HCT116 (cell line): ENCODE results near the gene GALNT16. TPM values are rescaled to one million over a fixed set of nuclear protein-coding genes. Genes with fewer than 3 reads are reported as not detected.
A peak's percentile ranks its signal among the peaks of the same experiment; 100 is the strongest.

ENCODE experiments used
- ATAC-seq: fragments of 200-7000 bp; cut with Tn5 transposase; 2 replicates; pipeline ENCODE4 v1.9.1; 2020; ENCODE audit warnings: mild to moderate bottlenecking, moderate library complexity
- BruUV-seq: library from RNA; stranded (reverse); fragments of 400-500 nt; replicated peaks from 2 replicates; lab custom pipeline; 2021; lab: Mats Ljungman, UMichigan
- CTCF ChIA-PET: fragments of 300-600 bp; sonication (Branson Sonifier 250); formaldehyde crosslinking; loops from one replicate; lab custom pipeline; 2021; ENCODE audit warnings: antibody characterized with exemption; lab: Charles Lee
- POLR2A ChIA-PET: fragments of 300-600, 350-600 bp; sonication (Branson Sonifier 250); formaldehyde crosslinking; loops from one replicate; lab custom pipeline; 2021; ENCODE audit warnings: antibody characterized with exemption; lab: Charles Lee
- RAD21 ChIA-PET, 2 experiments: fragments of 300-600 bp; sonication (Branson Sonifier 250); formaldehyde crosslinking; loops; one replicate each; lab custom pipeline; 2023; ENCODE audit warnings: low total read pairs in 2 of 2; ENCODE audit not compliant: uncharacterized antibody in 2 of 2, unreplicated experiment in 2 of 2, low non-redundant PET in 1 of 2; lab: Charles Lee
- DNase-seq: peaks from one replicate; pipeline ENCODE4 v3.0.0-alpha.2; 2010; ENCODE audit warnings: low read depth, low spot score
- H2AFZ ChIP-seq: fragments of 200-600 bp; shearing (Covaris generic), sonication (generic); 2 replicates; pipeline ENCODE4 v1.6.1; 2017; ENCODE audit warnings: low read depth, mixed run types, mixed read lengths, antibody characterized with exemption, low read length; ENCODE audit not compliant: poor library complexity, severe bottlenecking
- H3K27ac ChIP-seq: 2 replicates; pipeline ENCODE4 v1.5.1; 2012; ENCODE audit warnings: low read depth, low read length
- H3K27me3 ChIP-seq: fragments of 200-600 bp; sonication (generic); 2 replicates; pipeline ENCODE4 v1.6.1; 2016; ENCODE audit warnings: mixed run types, low read length, mixed read lengths; ENCODE audit not compliant: insufficient read depth
- H3K36me3 ChIP-seq, 2 experiments: fragments of 200-500 bp in 1 of 2; fragments of 200-600 bp in 1 of 2; sonication (Bioruptor generic) in 1 of 2; sonication (generic) in 1 of 2; 2 replicates each; pipeline versions ENCODE4 v1.5.1 to v1.6.1; 2014 to 2016; ENCODE audit warnings: low read length in 2 of 2, inconsistent platforms in 1 of 2, mixed read lengths in 1 of 2, mixed run types in 1 of 2; ENCODE audit not compliant: insufficient read depth in 2 of 2, control insufficient read depth in 1 of 2
- H3K4me1 ChIP-seq, 2 experiments: fragments of 200-600 bp in 1 of 2; sonication (generic) in 1 of 2; 2 replicates each; pipeline versions ENCODE4 v1.5.1 to v1.6.1; 2012 to 2017; ENCODE audit warnings: low read length in 2 of 2, inconsistent platforms in 1 of 2, mild to moderate bottlenecking in 1 of 2, mixed read lengths in 1 of 2, mixed run types in 1 of 2, moderate library complexity in 1 of 2; ENCODE audit not compliant: insufficient read depth in 2 of 2, control insufficient read depth in 1 of 2
- H3K4me2 ChIP-seq: fragments of 200-600 bp; sonication (generic); 2 replicates; pipeline ENCODE4 v1.6.1; 2017; ENCODE audit warnings: mixed run types, low read length, mixed read lengths
- H3K4me3 ChIP-seq, 2 experiments: fragments of 200-600 bp in 1 of 2; sonication (generic) in 1 of 2; replicated peaks in 1 of 2; 2 replicates each; pipeline ENCODE4 v1.5.1; 2011 to 2016; ENCODE audit warnings: low read length in 2 of 2, control low read depth in 1 of 2, low read depth in 1 of 2, mild to moderate bottlenecking in 1 of 2, mixed read lengths in 1 of 2, mixed run types in 1 of 2
- H3K79me2 ChIP-seq: fragments of 200-600 bp; sonication (generic); 2 replicates; pipeline ENCODE4 v1.6.1; 2017; ENCODE audit warnings: mild to moderate bottlenecking, mixed run types, low read length, moderate library complexity, mixed read lengths; ENCODE audit not compliant: insufficient read depth
- H3K9ac ChIP-seq: fragments of 200-600 bp; sonication (generic); 2 replicates; pipeline ENCODE4 v1.6.1; 2016; ENCODE audit warnings: low read length, mixed read lengths
- H3K9me2 ChIP-seq: fragments of 200-600 bp; sonication (generic), shearing (Covaris generic); 2 replicates; pipeline ENCODE4 v1.6.1; 2017; ENCODE audit warnings: mixed run types, mild to moderate bottlenecking, moderate library complexity; ENCODE audit not compliant: insufficient read depth
- H3K9me3 ChIP-seq, 2 experiments: fragments of 200-500 bp in 1 of 2; fragments of 200-600 bp in 1 of 2; sonication (Bioruptor generic) in 1 of 2; sonication (generic) in 1 of 2; 2 replicates each; pipeline ENCODE4 v1.6.1; 2014 to 2017; ENCODE audit warnings: low read length in 2 of 2, mixed read lengths in 2 of 2, inconsistent platforms in 1 of 2, low read depth in 1 of 2, mild to moderate bottlenecking in 1 of 2, mixed run types in 1 of 2, moderate library complexity in 1 of 2; ENCODE audit not compliant: control insufficient read depth in 1 of 2, insufficient read depth in 1 of 2
- H4K20me1 ChIP-seq: fragments of 200-600 bp; sonication (generic), shearing (Covaris generic); 2 replicates; pipeline ENCODE4 v1.6.1; 2017; ENCODE audit warnings: mixed run types, mild to moderate bottlenecking, moderate library complexity; ENCODE audit not compliant: insufficient read depth
- CBX3 ChIP-seq: IDR thresholded peaks from 2 replicates; pipeline ENCODE4 v1.6.1; 2012; ENCODE audit warnings: low read depth
- EZH2 ChIP-seq: fragments of 200-600 bp; sonication (generic); IDR thresholded peaks from 2 replicates; pipeline ENCODE4 v1.6.1; 2017; ENCODE audit warnings: antibody characterized with exemption, mixed run types
- EZH2phosphoT487 ChIP-seq: fragments of 200-600 bp; IDR thresholded peaks from 2 replicates; pipeline ENCODE4 v1.6.1; 2018; ENCODE audit warnings: antibody characterized with exemption, borderline replicate concordance
- MAX ChIP-seq: IDR thresholded peaks from 2 replicates; pipeline ENCODE4 v1.6.1; 2012
- POLR2A ChIP-seq: IDR thresholded peaks from 2 replicates; pipeline ENCODE4 v1.7.0; 2011; ENCODE audit warnings: borderline replicate concordance; ENCODE audit not compliant: insufficient read depth, insufficient read length; ENCODE audit errors: extremely low read depth
- REST ChIP-seq: IDR thresholded peaks from 2 replicates; pipeline ENCODE4 v1.6.1; 2012; ENCODE audit warnings: low read depth
- SIN3A ChIP-seq: IDR thresholded peaks from 2 replicates; pipeline ENCODE4 v1.6.1; 2012; ENCODE audit warnings: low read depth
- SRF ChIP-seq: IDR thresholded peaks from 2 replicates; pipeline ENCODE4 v1.6.1; 2012; ENCODE audit warnings: low read depth
- TCF7L2 ChIP-seq: IDR thresholded peaks from 2 replicates; pipeline ENCODE4 v1.7.0; 2011; ENCODE audit warnings: borderline replicate concordance, inconsistent platforms; ENCODE audit not compliant: insufficient read depth, insufficient read length; ENCODE audit errors: extremely low read depth
- ZBTB33 ChIP-seq: IDR thresholded peaks from 2 replicates; pipeline ENCODE4 v1.6.1; 2011; ENCODE audit warnings: mild to moderate bottlenecking, low read length, moderate library complexity; ENCODE audit not compliant: insufficient replicate concordance; ENCODE audit errors: extremely low read depth
- ZNF274 ChIP-seq: fragments of 200-500 bp; sonication (Bioruptor generic); IDR thresholded peaks from 2 replicates; pipeline ENCODE4 v1.6.1; 2014; ENCODE audit warnings: mild to moderate bottlenecking, low read depth, low read length, inconsistent platforms
- intact Hi-C: fragments of 100-400 bp; cut with micrococcal nuclease; formaldehyde crosslinking; loops from 2 replicates; pipeline ENCODE4 v1.10.0; 2022
- total RNA-seq: library from RNA; stranded (reverse); gene quantifications from one replicate; pipeline ENCODE4 v1.2.1, GENCODE V29; 2021; ENCODE audit not compliant: unreplicated experiment

The GALNT16 gene
- total RNA-seq, 1 experiment from 2014 or later: 0.32 TPM

GRCh38 chr14:69395929-69396328 lies 136.0 kb downstream of the GALNT16 start:
- H4K20me1 ChIP-seq: peaks cover 15% of the 10 kb centered on the region; the same call in 1 of the 2 replicates

GRCh38 chr14:69398053-69398817 lies 138.3 kb downstream of the GALNT16 start, which contains the start of the genes ERH and SLC39A9:
ERH (minus strand) TSS chr14:69398299; CDS start chr14:69398233, 66 bp downstream.
SLC39A9 (plus strand) TSS chr14:69398692; CDS start chr14:69399370, 678 bp downstream.
- Histone ChIP-seq H3K4me1 (peaks cover 15 to 19% of the 10 kb centered on the region in 2 experiments; a peak in 3 of 4 replicates), H3K27ac (peak within 1 kb of the TSS; percentile 91), H3K9me3 (no peaks in the 10 kb centered on the region), H3K9ac (peak within 1 kb of the TSS; percentile 98), H4K20me1 (peaks cover 7% of the 10 kb centered on the region; the same call in 1 of the 2 replicates), H3K36me3 (peaks cover 27 to 35% of the 10 kb centered on the region in 2 experiments), H3K79me2 (peaks cover 97% of the 10 kb centered on the region), H3K4me2 (peak within 1 kb of the TSS; percentile 92), H3K4me3 (peak within 1 kb of the TSS; percentile 94 to 95), H2AFZ (peak within 1 kb of the TSS; percentile 47), H3K9me2 (no peaks in the 10 kb centered on the region), H3K27me3 (no peaks in the 10 kb centered on the region)
- ChIA-PET POLR2A (interaction anchor here (0.8 to 1.4 kb wide), 3 partner anchors 22 to 242 kb away, joined by 3 to 4 read pairs (median 4); no protein-coding TSS in a partner anchor), CTCF (interaction anchor here (0.8 to 1.5 kb wide), 2 partner anchors 61 to 77 kb away, joined by 3 to 4 read pairs; no protein-coding TSS in a partner anchor), RAD21 (no interaction called here)
- intact Hi-C loops: no loop called here
- peak; percentile 91 for ATAC-seq
- no TSS peak for BruUV-seq
- DNase-seq: peak; percentile 95
- no peak for TF ChIP-seq EZH2phosphoT487
- TF ChIP-seq SRF: 0 out of 2 replicates have a peak, but pooled peaks have one; percentile 40
- peak; percentile 95 for TF ChIP-seq ZBTB33
- no peak for TF ChIP-seq EZH2
- no peak for TF ChIP-seq REST
- TF ChIP-seq TCF7L2: peak; percentile 44
- TF ChIP-seq POLR2A: peak; percentile 87
- peak; percentile 72 for TF ChIP-seq SIN3A
- TF ChIP-seq MAX: peak; percentile 71
- TF ChIP-seq ZNF274: no peak
- TF ChIP-seq CBX3: no peak

More at GRCh38 chr14:69395929-69396328, 136.0 kb downstream of the GALNT16 start:
- Histone ChIP-seq H3K4me3 (no peak overlapping the region), H2AFZ (no peak overlapping the region), H3K4me2 (0 out of 2 replicates have a peak overlapping the region, but pooled peaks have one; percentile 92), H3K79me2 (peaks cover 97% of the 10 kb centered on the region), H3K27me3 (no peaks in the 10 kb centered on the region), H3K36me3 (peaks cover 45 to 54% of the 10 kb centered on the region in 2 experiments), H3K9me2 (no peaks in the 10 kb centered on the region), H3K9me3 (no peaks in the 10 kb centered on the region), H3K9ac (0 out of 2 replicates have a peak overlapping the region, but pooled peaks have one; percentile 3), H3K27ac (no peak overlapping the region), H3K4me1 (peaks cover 15 to 19% of the 10 kb centered on the region in 2 experiments; a peak in 3 of 4 replicates)
- no peak for ATAC-seq
- DNase-seq: no peak
- BruUV-seq: no TSS peak
- POLR2A ChIA-PET: no interaction called here
- CTCF ChIA-PET: no interaction called here
- no peak for TF ChIP-seq ZNF274
- TF ChIP-seq TCF7L2: no peak
- intact Hi-C loops: no loop called here
- RAD21 ChIA-PET: no interaction called here
